GM19043 (cell line): ENCODE data around the gene RAB7B.

Experiments
- ATAC-seq: cut with Tn5 transposase; IDR thresholded peaks from one replicate; pipeline ENCODE4 v1.9.1; 2021; ENCODE audit warnings: low read depth; ENCODE audit not compliant: unreplicated experiment

The RAB7B gene

DNA sequence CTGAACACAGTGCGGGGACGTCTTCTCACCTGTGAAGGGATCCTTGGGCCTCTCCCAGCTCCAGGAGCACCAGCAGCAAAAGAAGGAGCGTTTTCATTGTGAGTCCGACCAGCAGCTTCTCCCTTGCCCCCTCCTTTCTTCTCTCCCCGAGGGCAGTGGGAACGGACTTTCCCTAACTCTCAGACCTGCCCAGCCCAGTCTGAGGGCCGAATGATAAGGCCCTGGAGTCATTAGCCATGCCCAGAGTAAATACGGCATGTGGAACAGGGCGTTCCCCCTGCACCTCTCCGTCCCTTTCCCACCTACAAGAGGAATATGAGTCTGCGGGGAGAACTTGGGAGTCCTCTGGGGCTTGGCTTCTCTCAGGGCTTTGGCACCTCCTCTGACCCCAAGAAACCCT is 20.5 kb upstream of the RAB7B start, which contains the start of gene CTSE:
Gene CTSE (minus strand): TSS at position 201 of the 400 bp plus-strand sequence. CDS start 104 bp downstream, at position 97.
- ATAC-seq: no peak

DNA sequence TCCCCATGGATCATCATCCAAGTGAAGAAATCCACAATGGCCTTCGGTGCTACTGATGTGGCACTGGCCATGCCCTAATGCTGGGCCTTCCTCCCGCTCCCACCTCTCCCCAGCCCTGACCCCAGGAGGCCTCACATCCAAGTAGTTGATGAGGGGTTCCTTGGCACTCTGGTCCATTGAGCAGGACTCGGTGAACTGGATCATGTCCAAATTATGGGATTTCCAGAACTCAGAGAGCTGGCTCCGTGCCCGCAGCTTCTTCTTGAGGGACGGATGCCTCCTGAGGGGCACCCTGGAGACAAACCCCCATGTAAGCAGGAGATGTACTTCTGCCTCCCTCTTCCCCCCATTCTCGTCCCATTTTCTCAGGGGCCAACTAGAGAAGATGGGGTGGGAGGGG is 19.6 kb upstream of the RAB7B start:
- ATAC-seq: no peak

DNA sequence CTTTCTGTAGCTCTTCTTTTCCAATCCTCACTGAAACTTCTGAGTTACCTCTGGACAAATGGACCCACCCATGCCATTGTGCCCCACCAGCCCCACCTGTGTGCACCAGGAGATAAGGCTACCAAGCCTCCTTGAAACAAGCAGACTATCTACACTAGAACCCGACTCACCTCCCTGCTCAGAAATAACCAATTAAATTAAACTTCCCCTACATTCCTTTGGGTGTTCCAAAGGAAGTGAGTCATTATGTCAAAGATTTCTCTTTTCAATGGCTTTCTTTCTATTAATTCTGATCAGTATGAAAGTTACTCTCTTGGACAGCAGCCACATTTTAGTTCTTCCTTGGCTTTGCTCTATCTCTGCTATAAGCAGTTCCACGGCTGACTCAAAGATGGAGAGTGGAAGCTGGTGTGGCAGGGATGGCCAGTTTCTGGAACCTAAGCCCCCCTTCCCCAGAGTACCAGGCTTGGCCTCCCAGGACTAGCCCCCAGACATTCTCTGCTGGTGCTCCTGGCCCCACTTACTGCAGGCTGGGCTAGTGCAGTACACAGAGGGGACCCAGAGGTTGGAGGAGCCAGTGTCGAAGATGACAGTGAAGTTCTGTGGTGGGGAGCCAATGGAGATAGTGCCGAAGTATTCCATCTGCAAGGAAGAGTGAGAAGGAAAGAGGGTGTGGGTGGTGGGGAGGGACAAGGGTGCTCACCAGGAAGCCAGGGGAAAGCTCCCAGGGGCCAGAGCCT is 18.6 kb upstream of the RAB7B start:
- ATAC-seq: no peak

DNA sequence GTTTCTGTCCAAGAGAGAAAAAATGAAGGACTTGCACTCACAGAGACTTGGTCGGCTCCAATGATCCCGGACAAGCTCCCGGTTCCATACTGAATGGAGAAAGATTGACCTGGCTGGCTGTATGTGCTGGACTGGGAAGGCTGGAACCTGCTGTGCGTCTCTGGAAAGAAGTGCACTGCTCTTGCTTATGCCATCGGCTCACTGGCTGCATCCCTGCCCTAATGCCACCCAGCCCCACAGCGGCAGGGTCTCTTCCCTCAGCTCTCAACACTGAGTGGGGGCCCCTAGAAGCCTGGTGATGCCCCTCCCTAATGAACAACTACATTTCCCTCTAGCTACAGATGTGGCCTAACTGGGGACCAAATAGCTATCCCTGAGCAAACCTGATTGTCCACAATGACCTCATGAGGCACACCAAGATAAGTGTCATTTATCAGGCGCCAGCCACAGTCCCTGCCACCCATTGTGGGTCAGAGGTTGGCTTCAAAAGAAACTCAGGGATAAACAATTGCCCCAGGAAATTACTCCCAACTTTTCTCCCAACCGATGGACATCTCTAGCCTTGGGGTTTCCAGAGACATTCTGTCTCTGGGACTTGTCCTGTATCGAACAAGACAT is 17.9 kb upstream of the RAB7B start:
- ATAC-seq: no peak

DNA sequence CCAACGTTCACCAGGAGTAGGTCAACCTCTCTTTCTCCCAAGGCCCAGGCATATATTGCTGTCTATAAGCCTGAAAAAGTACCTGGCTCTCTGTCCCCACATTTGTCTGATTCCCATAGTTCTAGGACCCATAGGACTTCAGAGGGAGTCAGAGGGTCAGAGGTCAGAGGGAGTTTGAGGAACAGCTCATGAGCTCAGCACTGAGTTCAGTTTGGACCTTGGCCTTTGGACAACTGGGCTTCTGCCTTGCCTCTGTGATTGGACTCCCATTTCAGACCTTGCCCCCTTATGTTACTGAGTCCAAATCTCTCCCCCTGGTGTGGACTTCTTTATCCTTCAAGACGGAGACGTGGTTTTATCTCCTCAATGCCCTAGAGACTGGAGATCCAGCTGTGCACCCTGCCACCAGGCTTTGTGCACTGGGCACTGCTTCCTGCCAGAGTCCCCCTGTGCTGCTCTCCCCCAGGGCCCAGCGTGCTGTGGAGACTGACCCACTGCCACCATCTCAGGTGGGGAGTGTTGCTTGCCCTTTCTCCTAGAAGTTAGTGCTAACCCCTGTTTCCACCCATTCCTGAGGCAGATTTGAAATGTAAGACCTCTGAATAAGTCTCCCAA is 17.3 kb upstream of the RAB7B start:
- ATAC-seq: no peak

DNA sequence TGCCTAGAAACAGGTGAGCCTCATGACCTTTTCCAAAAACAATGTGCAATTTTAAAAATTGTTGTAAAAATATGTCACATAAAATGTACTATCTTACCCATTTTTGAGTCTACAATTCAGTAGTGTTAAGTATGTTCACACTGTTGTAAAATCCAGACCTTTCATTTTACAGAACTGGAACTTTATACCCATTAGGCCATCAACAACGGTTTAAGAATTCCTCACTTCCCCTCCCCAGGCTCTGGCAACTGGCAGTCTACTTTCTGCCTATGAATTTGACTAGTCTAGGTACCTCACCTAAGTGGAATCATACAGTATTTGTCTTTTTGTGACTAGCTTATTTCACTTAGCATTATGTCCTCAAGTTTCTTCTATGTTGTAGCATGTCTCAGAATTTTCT is 11.9 kb upstream of the RAB7B start:
- no peak for ATAC-seq

DNA sequence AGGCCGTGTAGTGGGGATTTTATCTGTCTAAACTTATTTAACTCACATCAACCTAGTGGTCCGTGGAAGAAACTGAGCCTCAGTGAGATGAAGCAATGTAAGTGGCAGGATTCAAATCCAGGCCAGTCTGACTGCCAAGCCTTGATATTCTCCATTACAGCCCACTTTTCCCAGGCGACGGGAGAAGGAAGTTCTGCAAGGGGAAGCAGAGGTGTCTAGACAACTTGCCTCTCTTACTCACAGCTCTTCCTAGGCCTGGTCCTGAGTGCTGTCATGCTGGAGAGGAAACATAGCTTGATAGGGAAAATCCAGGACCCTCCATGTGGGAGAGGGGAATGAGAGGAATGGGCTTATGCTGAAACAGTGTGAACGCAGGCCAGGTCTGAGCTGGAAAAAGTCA is 11.4 kb upstream of the RAB7B start:
- ATAC-seq: no peak

DNA sequence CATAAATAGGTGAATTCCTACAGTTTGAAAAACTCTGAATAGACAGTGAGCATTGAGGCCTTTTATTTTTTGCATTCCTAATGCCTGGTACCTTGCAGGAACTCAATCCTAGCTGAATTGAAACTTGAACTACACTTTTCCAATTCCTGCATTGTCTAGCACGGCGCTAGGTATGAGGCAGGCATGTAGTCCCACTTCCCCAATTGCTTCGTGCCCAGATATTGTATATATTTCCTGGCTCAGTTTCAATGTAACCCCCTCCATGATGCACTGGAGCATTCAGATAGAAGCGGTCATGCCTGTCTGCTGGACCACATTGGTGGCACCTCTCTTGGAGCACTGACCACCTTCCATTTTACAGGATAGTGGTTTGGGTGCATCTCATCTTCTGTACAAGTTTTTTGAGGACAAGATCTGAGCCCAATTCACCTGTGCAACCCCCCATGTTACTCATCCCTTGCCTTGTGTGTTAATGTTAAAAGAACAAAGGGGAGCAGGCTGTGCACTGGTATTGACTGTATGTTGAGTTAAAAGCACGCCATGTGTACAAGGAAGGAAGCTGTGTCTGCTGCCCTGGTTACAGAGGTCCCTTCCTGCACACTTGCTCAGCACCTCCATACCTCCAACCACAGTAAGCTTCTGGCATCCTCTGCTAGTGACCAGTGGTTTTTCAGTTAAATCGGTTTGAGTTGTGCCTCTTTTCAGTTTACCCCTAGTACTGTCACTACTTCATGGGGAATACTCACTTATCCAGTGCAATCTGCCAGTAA is 10.0 kb upstream of the RAB7B start:
- ATAC-seq: no peak

DNA sequence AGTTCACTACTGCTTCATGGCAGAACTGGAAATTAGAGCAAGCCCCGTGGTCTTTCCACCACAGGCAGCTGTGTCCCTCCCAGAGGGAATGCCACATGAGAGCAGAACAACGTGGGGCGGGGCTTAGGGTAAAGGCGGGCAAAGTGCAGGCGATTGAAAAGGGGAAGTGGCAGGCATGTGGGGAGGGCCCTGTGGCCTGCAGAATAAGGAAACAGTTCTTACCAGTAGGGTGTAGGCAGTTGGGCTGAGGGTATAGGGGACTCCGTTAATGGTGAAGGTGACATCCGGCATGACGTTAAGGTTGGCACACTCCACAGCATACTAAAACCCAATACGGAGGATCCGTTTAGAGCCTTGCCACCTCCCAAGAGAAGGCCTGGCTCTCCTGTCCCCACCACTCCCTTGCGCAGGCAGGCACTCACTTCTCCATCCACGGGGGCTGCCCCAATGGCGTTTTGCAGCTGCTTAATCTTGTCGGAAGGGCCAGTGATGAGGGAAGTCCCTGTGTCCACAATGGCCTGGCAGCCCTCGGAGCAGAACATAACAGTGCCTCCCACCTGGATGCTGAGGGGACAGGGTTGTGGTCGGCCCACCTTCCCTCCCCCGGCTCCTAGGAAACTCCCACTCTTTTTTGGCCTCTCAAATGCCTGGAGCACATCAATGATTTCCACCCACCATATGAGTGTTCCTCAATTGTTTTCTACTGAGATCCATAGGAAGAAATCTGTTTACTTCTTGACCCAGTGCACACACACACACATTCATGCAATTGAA is 9.1 kb upstream of the RAB7B start:
- peak; percentile 96 for ATAC-seq

DNA sequence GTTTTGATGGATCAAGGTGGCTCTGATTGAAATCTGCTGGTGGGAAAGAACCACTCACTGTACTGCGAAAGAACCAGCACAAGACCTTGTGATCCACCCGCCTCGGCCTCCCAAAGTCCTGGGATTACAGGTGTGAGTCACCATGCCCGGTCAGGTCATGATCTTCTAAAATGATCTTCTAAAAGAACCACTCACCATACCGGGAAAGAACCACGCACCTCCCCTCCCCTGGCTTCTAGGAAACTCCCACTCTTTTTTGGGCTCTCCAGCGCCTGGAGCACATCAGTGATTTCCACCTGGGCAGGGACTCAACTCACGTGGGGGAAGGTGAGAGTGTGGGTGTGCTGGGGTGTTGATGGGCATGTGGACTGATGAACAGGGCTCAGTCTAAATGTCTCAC is 7.9 kb upstream of the RAB7B start:
- no peak for ATAC-seq

DNA sequence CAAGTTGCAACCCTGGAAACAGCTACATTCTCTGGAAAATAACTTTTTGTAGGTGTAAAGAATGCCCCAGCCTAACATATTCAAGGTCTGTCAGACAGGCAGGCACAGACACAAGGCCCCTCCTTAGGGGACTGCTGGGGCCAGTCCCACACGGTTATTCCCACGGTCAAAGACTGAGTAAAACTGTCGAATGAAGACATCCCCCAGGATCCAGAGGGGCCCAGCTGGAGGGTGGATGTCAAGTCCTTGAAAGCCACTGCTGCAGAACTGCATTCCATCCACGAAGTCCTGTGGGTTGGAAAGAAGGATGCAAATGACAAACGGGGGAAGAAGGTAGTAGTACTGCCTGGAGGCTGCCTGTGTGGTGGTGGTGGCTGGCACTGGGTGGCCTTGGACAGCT is 6.9 kb upstream of the RAB7B start:
- no peak for ATAC-seq

DNA sequence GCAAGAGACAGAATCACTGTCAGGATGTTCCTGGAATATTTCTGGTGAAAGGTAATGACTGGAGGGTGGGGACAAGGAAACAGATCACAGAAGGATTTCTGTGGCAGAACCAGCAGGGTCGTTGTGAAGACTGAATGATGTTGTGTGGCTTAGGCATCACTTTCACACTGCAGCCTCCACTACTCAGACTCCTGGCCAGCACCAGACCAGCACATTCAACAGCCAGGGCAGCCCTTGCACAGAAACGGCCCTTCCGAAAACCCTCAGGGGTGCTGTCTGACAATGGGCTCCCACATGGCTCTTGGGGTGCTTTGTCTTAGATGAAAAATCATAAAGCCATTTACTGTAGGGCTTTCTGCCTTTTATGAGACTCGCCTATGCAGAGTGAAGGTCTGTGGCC is 3.8 kb upstream of the RAB7B start:
- ATAC-seq: no peak

DNA sequence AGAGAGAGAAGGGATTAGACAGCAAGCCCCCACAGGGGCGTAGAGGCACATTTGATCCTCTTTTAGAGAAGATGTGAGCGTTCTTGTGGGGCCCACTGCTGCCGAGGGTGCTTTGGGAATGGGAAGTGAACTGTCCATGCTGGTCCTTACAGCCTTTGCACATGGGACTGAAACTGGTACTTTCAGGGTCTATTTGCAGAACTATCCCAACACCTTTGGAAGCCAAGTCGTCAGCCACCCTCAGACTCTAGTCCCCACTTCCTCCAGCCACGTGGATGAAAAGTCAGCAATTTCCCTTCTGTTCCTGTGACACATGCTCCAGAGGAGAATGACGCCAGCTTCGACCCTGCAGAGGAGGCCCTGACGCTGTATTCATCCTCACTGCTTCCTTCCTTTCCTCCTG is 2.6 kb upstream of the RAB7B start:
- ATAC-seq: no peak

DNA sequence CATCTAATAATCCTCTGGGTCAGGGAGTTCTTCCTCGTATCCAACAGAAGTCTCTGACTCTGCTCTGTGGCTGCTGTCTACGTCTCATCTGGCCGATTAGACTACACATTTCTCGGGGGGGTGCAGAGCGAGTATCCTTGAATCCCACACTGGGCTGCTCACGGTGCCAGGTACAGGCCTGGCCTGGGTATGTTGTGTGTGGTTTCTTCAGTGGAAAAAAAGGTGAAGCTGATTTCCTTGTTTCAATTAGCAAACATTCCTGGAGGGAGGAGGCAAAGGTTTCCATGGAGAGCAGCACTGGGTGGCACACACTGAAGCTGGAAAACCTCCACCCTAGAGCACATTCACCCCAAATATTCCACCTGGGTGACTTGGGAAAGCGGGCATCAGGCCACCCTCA is 2.0 kb upstream of the RAB7B start:
- no peak for ATAC-seq

DNA sequence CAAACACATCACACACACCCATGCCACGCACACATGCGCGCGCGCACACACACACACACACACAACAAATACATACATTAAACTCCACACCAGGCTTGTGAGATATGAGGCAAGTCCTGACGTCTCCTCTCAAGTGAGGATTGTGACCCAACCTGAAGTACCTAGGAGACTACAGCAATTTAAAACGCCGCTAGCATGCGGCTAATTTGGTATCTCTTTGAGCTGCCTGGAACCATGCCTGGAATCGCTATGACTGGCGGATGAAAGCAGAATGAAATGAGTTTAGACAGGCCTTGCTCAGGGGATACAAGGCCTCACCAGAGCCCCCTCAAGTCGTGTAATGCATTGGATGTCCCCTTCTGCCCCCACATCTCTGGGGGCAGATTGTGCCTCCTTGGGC is 1.6 kb upstream of the RAB7B start:
- ATAC-seq: no peak

DNA sequence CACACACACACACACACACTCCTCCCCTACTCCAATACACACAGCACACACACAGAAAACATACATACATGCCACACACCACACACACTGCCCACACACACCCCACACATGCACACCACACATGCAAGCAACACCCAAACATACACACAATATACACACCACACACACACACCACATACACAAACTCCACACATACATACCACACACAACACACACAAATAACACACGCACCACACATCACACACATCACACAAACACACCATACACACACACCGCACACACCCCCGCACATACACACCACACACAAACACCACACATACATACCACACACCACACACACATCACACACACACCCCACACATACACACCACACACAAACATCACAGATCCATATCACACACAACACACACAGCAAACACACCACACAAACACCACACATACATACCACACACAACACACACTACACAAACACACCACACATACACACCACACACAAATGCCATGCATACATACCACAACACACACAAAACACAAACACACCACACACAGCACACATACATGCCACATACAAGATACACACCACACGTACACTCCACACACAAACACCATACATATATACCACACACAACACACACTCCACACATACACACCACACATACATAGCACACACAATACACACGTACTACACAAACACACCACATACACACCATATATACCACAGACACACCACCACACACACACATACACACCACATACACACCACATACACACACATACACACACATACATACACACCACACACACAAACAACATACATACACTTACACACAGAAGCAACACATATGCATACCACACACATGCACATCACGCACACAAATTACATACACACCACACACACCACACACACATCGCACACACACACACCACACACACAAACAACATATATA is 932 bp upstream of the RAB7B start:
- ATAC-seq: no peak

DNA sequence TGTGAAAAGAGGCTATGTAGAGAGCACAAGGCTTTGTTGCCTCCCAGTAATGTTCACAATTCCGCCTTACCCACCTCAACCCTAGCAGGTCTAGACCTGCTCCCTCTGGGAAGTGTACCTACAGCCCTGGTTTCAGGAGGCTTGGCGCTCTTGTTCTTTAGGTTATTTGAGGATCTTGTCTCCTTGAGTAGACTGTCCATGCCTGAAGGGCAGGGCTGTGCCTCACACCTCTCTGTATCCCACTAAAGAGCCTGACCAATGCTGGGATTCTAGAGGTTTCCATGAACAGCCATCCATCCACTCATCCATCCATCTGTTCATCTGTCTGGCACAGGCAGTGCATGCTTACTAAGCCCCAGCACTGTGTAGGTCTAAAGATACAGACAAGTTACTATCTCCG is 1.0 kb downstream of the RAB7B start:
- ATAC-seq: no peak

DNA sequence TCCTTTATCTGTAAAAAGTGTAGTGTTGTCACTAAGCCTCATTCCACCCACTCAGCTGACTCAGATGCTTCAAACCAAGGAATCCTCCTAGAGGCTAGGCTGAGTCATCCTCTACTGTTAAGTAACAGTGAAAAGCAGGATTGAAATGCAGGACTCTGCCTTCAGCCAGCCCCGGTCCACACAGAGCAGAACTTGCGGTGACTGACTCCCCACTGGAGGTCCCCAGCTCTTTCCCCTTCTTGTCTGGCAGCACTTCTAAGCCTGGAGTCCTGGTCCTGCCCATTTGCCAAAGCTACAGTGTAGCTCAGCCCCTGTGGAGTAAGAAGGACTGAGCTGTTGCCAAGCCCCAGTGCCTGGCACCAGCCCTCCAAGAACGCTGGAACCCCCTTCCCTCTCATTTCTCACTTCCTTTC is 1.7 kb downstream of the RAB7B start:
- ATAC-seq: no peak

DNA sequence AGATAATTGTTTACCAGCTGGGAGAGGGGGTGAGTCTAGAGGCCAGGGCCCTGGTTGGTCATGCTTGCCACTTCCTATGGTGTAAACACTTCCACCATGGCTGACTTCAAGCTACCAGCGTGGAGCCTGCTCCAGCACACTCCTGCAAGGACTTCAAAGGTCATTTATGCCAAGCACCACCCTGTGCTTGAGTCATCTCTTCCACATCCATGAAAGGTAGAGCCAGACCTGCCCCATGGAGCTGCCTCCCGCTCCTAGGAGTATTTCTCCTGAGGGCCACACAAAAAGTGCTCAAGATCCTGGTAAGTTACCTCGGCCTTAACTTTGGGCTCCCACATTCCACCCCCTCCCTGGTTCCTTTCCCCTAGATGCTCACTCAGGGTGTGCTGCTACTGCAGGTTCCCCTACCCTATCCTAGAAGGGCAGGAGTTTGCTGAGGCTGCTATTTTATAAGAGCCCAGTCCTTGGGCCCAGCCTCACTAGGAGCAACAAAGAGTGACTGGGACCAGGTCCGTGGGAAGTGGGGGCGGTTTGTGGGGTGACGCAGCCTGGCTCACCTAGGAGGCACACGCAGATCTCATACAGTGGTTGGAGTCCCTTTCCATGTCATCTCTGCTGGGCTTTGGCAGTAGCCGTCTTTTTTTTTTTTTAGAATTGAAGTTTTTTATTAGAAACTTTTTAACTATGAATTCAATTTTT is 2.4 kb downstream of the RAB7B start:
- ATAC-seq: no peak
